HEK293T (cell line): ENCODE measurements around the gene RRH.

Experiments
- BHLHE40 ChIP-seq: fragments of 450-650 bp; IDR thresholded peaks from 2 replicates; pipeline ENCODE4 v1.6.1; 2016; ENCODE audit warnings: mild to moderate bottlenecking, moderate library complexity, borderline replicate concordance
- ELF4 ChIP-seq: fragments of 450-650 bp; IDR thresholded peaks from 2 replicates; pipeline ENCODE4 v1.6.1; 2017; ENCODE audit warnings: antibody characterized with exemption
- FOXM1 ChIP-seq: fragments of 450-650 bp; IDR thresholded peaks from 2 replicates; pipeline ENCODE4 v1.6.1; 2017; ENCODE audit warnings: mild to moderate bottlenecking, borderline replicate concordance
- HDGF ChIP-seq: fragments of 450-650 bp; IDR thresholded peaks from 2 replicates; pipeline ENCODE4 v1.6.1; 2017; ENCODE audit warnings: antibody characterized with exemption, borderline replicate concordance
- L3MBTL2 ChIP-seq: fragments of 450-650 bp; conservative IDR thresholded peaks from 2 replicates; pipeline ENCODE4 v1.6.1; 2016; ENCODE audit warnings: mild to moderate bottlenecking
- LEF1 ChIP-seq: fragments of 450-650 bp; IDR thresholded peaks from 2 replicates; pipeline ENCODE4 v1.6.1; 2017; ENCODE audit warnings: mild to moderate bottlenecking, borderline replicate concordance
- NFRKB ChIP-seq: fragments of 450-650 bp; IDR thresholded peaks from 2 replicates; pipeline ENCODE4 v1.6.1; 2016; ENCODE audit warnings: mild to moderate bottlenecking, moderate library complexity
- SP1 ChIP-seq: fragments of 450-650 bp; IDR thresholded peaks from 2 replicates; pipeline ENCODE4 v1.6.1; 2017
- SUZ12 ChIP-seq: fragments of 450-650 bp; IDR thresholded peaks from 2 replicates; pipeline ENCODE4 v1.6.1; 2016; ENCODE audit warnings: mild to moderate bottlenecking

- TF ChIP-seq L3MBTL2 = no peak
- no peak for TF ChIP-seq FOXM1
- no peak for TF ChIP-seq BHLHE40
- no peak for TF ChIP-seq SP1
- TF ChIP-seq NFRKB = no peak
- TF ChIP-seq SUZ12 = no peak
- TF ChIP-seq HDGF = no peak
- TF ChIP-seq LEF1 = no peak
- no peak for TF ChIP-seq ELF4
These were observed 26.5 kb upstream of the RRH start for GRCh38 chr4:109801099-109801789.
